HG02610 (cell line): ENCODE results near the gene IL1R1.

Experiments
- ATAC-seq: cut with Tn5 transposase; IDR thresholded peaks from one replicate; pipeline ENCODE4 v1.9.1; 2021; ENCODE audit warnings: mild to moderate bottlenecking, moderate library complexity; ENCODE audit not compliant: unreplicated experiment

The IL1R1 gene

GRCh38 chr2:102166189-102166845 is 23.8 kb downstream of the IL1R1 start:
- ATAC-seq: no peak

GRCh38 chr2:102168026-102168771 is 25.7 kb downstream of the IL1R1 start:
- ATAC-seq: no peak

GRCh38 chr2:102171946-102172345 is 29.4 kb downstream of the IL1R1 start:
- no peak for ATAC-seq

- no peak for ATAC-seq
These were observed 30.2 kb downstream of the IL1R1 start for GRCh38 chr2:102172745-102173144.

GRCh38 chr2:102176172-102176571 is 33.6 kb downstream of the IL1R1 start:
- no peak for ATAC-seq

GRCh38 chr2:102177814-102178478 is 35.4 kb downstream of the IL1R1 start:
- ATAC-seq: no peak

GRCh38 chr2:102179061-102179460 is 36.5 kb downstream of the IL1R1 start:
- ATAC-seq: no peak

- no peak for ATAC-seq
These were observed 37.5 kb downstream of the IL1R1 start for GRCh38 chr2:102179788-102180686.

- ATAC-seq: no peak
These were observed 38.1 kb downstream of the IL1R1 start for GRCh38 chr2:102180687-102180999.

GRCh38 chr2:102181376-102181775 is 38.8 kb downstream of the IL1R1 start:
- ATAC-seq: no peak

GRCh38 chr2:102181919-102182635 is 39.5 kb downstream of the IL1R1 start:
- no peak for ATAC-seq

GRCh38 chr2:102184018-102184417 is 41.5 kb downstream of the IL1R1 start:
- ATAC-seq: no peak

- ATAC-seq: no peak
These were observed 42.0 kb downstream of the IL1R1 start for GRCh38 chr2:102184568-102184967.

- ATAC-seq: no peak
These were observed 42.8 kb downstream of the IL1R1 start for GRCh38 chr2:102185347-102185746.

GRCh38 chr2:102186791-102187495 is 44.4 kb downstream of the IL1R1 start, which contains the start of gene IL1RL2:
TSS of gene IL1RL2 (plus strand) at chr2:102187023. CDS start at chr2:102187868, 845 bp downstream.
- no peak for ATAC-seq

- ATAC-seq: no peak
These were observed 45.1 kb downstream of the IL1R1 start for GRCh38 chr2:102187496-102188150.

GRCh38 chr2:102190430-102191107 is 48.0 kb downstream of the IL1R1 start:
- no peak for ATAC-seq

- ATAC-seq: no peak
These were observed 49.0 kb downstream of the IL1R1 start for GRCh38 chr2:102191501-102191900.

- ATAC-seq: no peak
These were observed 50.5 kb downstream of the IL1R1 start for GRCh38 chr2:102193074-102193473.
